Measurements from ENCODE around the gene EFNB2. TPM values are rescaled to one million over a fixed set of nuclear protein-coding genes. Genes with fewer than 3 reads are reported as not detected.

The EFNB2 gene
- total and polyA plus RNA-seq, 2 of the 8 experiments (the other 6 are each of a cell fraction or from before 2014, with no cell fraction given), result 8.2 to 12.0 TPM

- no peak for TF ChIP-seq CHD7 (IDR thresholded peaks at IDR 0.05; ENCODE audit: insufficient replicate concordance, low read length)
- TF ChIP-seq KDM4A (IDR thresholded peaks at IDR 0.05; ENCODE audit: low read depth, low read length, severe bottlenecking), result no peak
- TF ChIP-seq CBX5 (IDR thresholded peaks at IDR 0.05; ENCODE audit: low read depth, low read length), result no peak
- no peak for TF ChIP-seq CBX8 (IDR thresholded peaks at IDR 0.05; ENCODE audit: borderline replicate concordance, low read depth, low read length)
- TF ChIP-seq SP1 (IDR thresholded peaks at IDR 0.05; ENCODE audit: low read depth, low read length), result no peak
- TF ChIP-seq FOSL1 (IDR thresholded peaks at IDR 0.05; ENCODE audit: insufficient read depth, low read depth, low read length), result no peak
- TF ChIP-seq GTF2F1 (IDR thresholded peaks at IDR 0.05; ENCODE audit: borderline replicate concordance, low read depth, low read length), result no peak
- no peak for TF ChIP-seq CHD2 (IDR thresholded peaks at IDR 0.05; ENCODE audit: low read length)
- TF ChIP-seq SP4 (IDR thresholded peaks at IDR 0.05; ENCODE audit: low read length), result no peak
- TF ChIP-seq BRCA1 (IDR thresholded peaks at IDR 0.05; ENCODE audit: low read depth, low read length), result no peak
Measured at GRCh38 chr13:106515635-106516254, 19.7 kb downstream of the EFNB2 start (continued).

All from H1 (cell line).